PC-3 (cell line): ENCODE data around the gene GJD3. TPM values are rescaled to one million over a fixed set of nuclear protein-coding genes. Genes with fewer than 3 reads are reported as not detected.
"Not testable (repeated sequence)": the region's sequence is repeated elsewhere in the genome, so short reads cannot be mapped to it uniquely, and the experiment has no call there.

Experiments used
- ATAC-seq: fragments of 200-7000 bp; cut with Tn5 transposase; 2 replicates; pipeline ENCODE4 v1.9.1; 2020; ENCODE audit warnings: mild to moderate bottlenecking, moderate library complexity
- BruUV-seq: library from RNA; stranded (reverse); fragments of 400-500 nt; replicated peaks from 2 replicates; lab custom pipeline; 2021; lab: Mats Ljungman, UMichigan
- CTCF ChIA-PET: fragments of 300-600 bp; sonication (Branson Sonifier 250); formaldehyde crosslinking; loops from one replicate; lab custom pipeline; 2022; ENCODE audit warnings: antibody characterized with exemption; lab: Charles Lee
- POLR2A ChIA-PET: fragments of 300-600 bp; sonication (Branson Sonifier 250); formaldehyde crosslinking; loops from one replicate; lab custom pipeline; 2022; ENCODE audit warnings: antibody characterized with exemption; ENCODE audit not compliant: unreplicated experiment; lab: Charles Lee
- DNase-seq: peaks from one replicate; pipeline ENCODE4 v3.0.0-alpha.2; 2015
- H2AFZ ChIP-seq: fragments of 300-600 bp; sonication (generic); 2 replicates; pipeline ENCODE4 v1.6.0; 2016; ENCODE audit warnings: antibody characterized with exemption, low read length
- H3F3A ChIP-seq: fragments of 300-600 bp; sonication (generic); one replicate; pipeline ENCODE4 v1.6.0; 2017; ENCODE audit warnings: antibody characterized with exemption, low read length, control low read depth, mild to moderate bottlenecking; ENCODE audit not compliant: unreplicated experiment
- H3K27ac ChIP-seq: fragments of 300-600 bp; sonication (generic); 2 replicates; pipeline ENCODE4 v1.5.1; 2016; ENCODE audit warnings: mild to moderate bottlenecking, low read length
- H3K27me3 ChIP-seq: fragments of 300-600 bp; sonication (generic); 2 replicates; pipeline ENCODE4 v1.6.1; 2016; ENCODE audit warnings: low read length, mixed read lengths
- H3K36me3 ChIP-seq: fragments of 300-600 bp; sonication (generic); 2 replicates; pipeline ENCODE4 v1.6.1; 2016; ENCODE audit warnings: low read depth, mixed run types, low read length, mixed read lengths
- H3K4me1 ChIP-seq: fragments of 300-600 bp; sonication (generic); 2 replicates; pipeline ENCODE4 v1.5.1; 2016; ENCODE audit warnings: low read length; ENCODE audit not compliant: insufficient read depth
- H3K4me2 ChIP-seq: fragments of 300-600 bp; sonication (generic); 2 replicates; pipeline ENCODE4 v1.6.0; 2016; ENCODE audit warnings: low read length
- H3K4me3 ChIP-seq: fragments of 300-600 bp; sonication (generic); 2 replicates; pipeline ENCODE4 v1.5.1; 2016; ENCODE audit warnings: mild to moderate bottlenecking, low read length, mixed read lengths
- H3K79me2 ChIP-seq: fragments of 300-600 bp; sonication (generic); 2 replicates; pipeline ENCODE4 v1.6.1; 2017; ENCODE audit warnings: low read length, mixed read lengths
- H3K9ac ChIP-seq: fragments of 300-600 bp; sonication (generic); 2 replicates; pipeline ENCODE4 v1.6.0; 2016; ENCODE audit warnings: mild to moderate bottlenecking, low read length
- H3K9me2 ChIP-seq: fragments of 300-600 bp; sonication (generic); replicated peaks from 2 replicates; pipeline ENCODE4 v1.6.1; 2016; ENCODE audit warnings: mixed run types, low read length, mixed read lengths
- H3K9me3 ChIP-seq: fragments of 300-600 bp; sonication (generic); 2 replicates; pipeline ENCODE4 v1.6.1; 2016; ENCODE audit warnings: low read length, mixed read lengths
- H4K20me1 ChIP-seq: fragments of 300-600 bp; sonication (generic); 2 replicates; pipeline ENCODE4 v1.6.1; 2016; ENCODE audit warnings: low read length, mixed read lengths
- CTCF ChIP-seq: fragments of 300-600 bp; sonication (generic); conservative IDR thresholded peaks from 2 replicates; pipeline ENCODE4 v1.5.1; 2017; ENCODE audit warnings: antibody characterized with exemption, low read depth, mild to moderate bottlenecking, low read length
- EZH2 ChIP-seq: fragments of 300-600 bp; sonication (generic); IDR thresholded peaks from one replicate; pipeline ENCODE4 v1.6.1; 2017; ENCODE audit warnings: antibody characterized with exemption, mild to moderate bottlenecking, low read length; ENCODE audit not compliant: unreplicated experiment
- EZH2phosphoT487 ChIP-seq: fragments of 300-600 bp; sonication (generic); IDR thresholded peaks from 2 replicates; pipeline ENCODE4 v1.6.1; 2018; ENCODE audit warnings: mild to moderate bottlenecking, antibody characterized with exemption, low read length, borderline replicate concordance
- intact Hi-C: fragments of 100-400 bp; cut with micrococcal nuclease; formaldehyde crosslinking; loops from 2 replicates; pipeline ENCODE4 v1.9.0; 2023
- total RNA-seq: library from RNA; depleted of rRNA; stranded (reverse); fragments of >200 nt; gene quantifications from 2 replicates; pipeline ENCODE4 v1.2.3, GENCODE V29; 2014

The GJD3 gene
- total RNA-seq, 1 experiment from 2014 or later: not detected

DNA sequence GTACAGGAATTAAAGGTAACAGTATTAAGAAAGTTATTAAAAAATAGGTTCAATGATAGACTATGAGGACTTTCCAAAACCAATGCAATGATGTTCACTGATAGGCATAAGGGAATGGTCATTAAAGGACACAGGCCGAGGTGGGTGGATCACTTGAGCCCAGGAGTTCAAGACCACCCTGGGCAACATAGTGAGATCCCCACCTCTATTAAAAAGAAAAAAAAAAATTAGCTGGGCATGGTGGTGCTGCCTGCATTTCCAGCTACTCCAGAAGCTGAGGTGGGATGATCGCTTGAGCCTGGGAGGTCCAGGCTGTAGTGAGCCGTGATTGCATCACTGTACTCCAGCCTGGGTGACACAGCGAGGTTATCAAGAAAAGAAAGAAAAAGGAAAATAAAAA is 47.3 kb upstream of the GJD3 start:
- no peak for TF ChIP-seq CTCF
- TF ChIP-seq EZH2: no peak
- no peak for TF ChIP-seq EZH2phosphoT487
- DNase-seq (no peak), ATAC-seq (no peak)
- no TSS peak for BruUV-seq
- CTCF ChIA-PET: no interaction called here
- H3K4me3 ChIP-seq: no peak overlapping the region
- H3K9me2 ChIP-seq: no peaks in the 10 kb centered on the region
- H4K20me1 ChIP-seq: no peaks in the 10 kb centered on the region
- POLR2A ChIA-PET: interaction anchor here (0.5 kb wide), 1 partner anchor 261 kb away, joined by 20 read pairs; no protein-coding TSS in a partner anchor
- H3K9me3 ChIP-seq: no peaks in the 10 kb centered on the region
- H3K9ac ChIP-seq: no peak overlapping the region
- H3K27me3 ChIP-seq: no peaks in the 10 kb centered on the region
- H3F3A ChIP-seq: no peaks in the 10 kb centered on the region
- H3K36me3 ChIP-seq: peaks cover 60% of the 10 kb centered on the region
- H3K4me1 ChIP-seq: peaks cover 8% of the 10 kb centered on the region
- intact Hi-C loops: no loop called here
- no peak overlapping the region for H2AFZ ChIP-seq
- H3K27ac ChIP-seq: no peak overlapping the region
- H3K4me2 ChIP-seq: no peak overlapping the region
- peaks cover 30% of the 10 kb centered on the region for H3K79me2 ChIP-seq

GRCh38 chr17:40410082-40410481 is 45.5 kb upstream of the GJD3 start:
- TF ChIP-seq EZH2phosphoT487: no peak
- TF ChIP-seq EZH2: no peak
- TF ChIP-seq CTCF: no peak
- peaks cover 12% of the 10 kb centered on the region for H3K79me2 ChIP-seq
- DNase-seq: no peak
- no peak overlapping the region for H2AFZ ChIP-seq
- intact Hi-C loops: no loop called here
- ChIA-PET CTCF (no interaction called here), POLR2A (no interaction called here)
- peaks cover 64% of the 10 kb centered on the region for H3K36me3 ChIP-seq
- no TSS peak for BruUV-seq
- no peak overlapping the region for H3K4me3 ChIP-seq
- ATAC-seq: no peak
- no peaks in the 10 kb centered on the region for H3K9me2 ChIP-seq
- H3K27me3 ChIP-seq: no peaks in the 10 kb centered on the region
- H3K27ac ChIP-seq: no peak overlapping the region
- peaks cover 4% of the 10 kb centered on the region for H3F3A ChIP-seq
- no peaks in the 10 kb centered on the region for H4K20me1 ChIP-seq
- H3K4me2 ChIP-seq: no peak overlapping the region
- no peaks in the 10 kb centered on the region for H3K9me3 ChIP-seq
- H3K4me1 ChIP-seq: no peaks in the 10 kb centered on the region
- no peak overlapping the region for H3K9ac ChIP-seq

DNA sequence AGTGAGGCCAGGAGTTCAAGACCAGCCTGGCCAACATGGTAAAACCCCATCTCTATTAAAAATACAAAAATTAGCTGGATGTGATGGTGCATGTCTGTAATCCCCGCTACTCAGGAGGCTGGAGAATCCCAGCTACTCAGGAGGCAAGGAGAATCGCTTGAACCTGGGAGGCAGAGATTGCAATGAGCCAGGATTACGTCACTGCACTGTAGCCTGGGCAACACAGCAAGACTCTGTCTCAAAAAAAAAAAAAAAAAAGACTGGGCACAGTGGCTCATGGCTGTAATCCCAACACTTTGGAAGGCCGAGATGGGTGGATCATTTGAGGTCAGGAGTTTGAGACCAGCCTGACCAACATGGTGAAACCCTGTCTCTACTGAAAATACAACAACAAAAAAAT is 45.0 kb upstream of the GJD3 start:
- ATAC-seq, CTCF ChIA-PET, BruUV-seq, POLR2A ChIA-PET, H3K4me3 ChIP-seq, H3K4me1 ChIP-seq, H3K9me3 ChIP-seq, H2AFZ ChIP-seq, H3K9me2 ChIP-seq, H3F3A ChIP-seq, H4K20me1 ChIP-seq, H3K27me3 ChIP-seq, H3K9ac ChIP-seq, DNase-seq, H3K27ac ChIP-seq, intact Hi-C loops, H3K4me2 ChIP-seq: not testable (repeated sequence)
- Histone ChIP-seq H3K36me3 (peaks cover 68% of the 10 kb centered on the region), H3K79me2 (peaks cover 12% of the 10 kb centered on the region)
